SU-DHL-6 (cell line): Measurements from ENCODE around the gene ZDHHC7.
"Not testable (repeated sequence)": the region's sequence is repeated elsewhere in the genome, so short reads cannot be mapped to it uniquely, and the experiment has no call there.

Experiments
- H2AFZ ChIP-seq: fragments of 200-600 bp; sonication (generic); 2 replicates; pipeline ENCODE4 v1.6.1; 2014; ENCODE audit warnings: low read depth, mild to moderate bottlenecking, moderate library complexity, mixed read lengths, antibody characterized with exemption, low read length; ENCODE audit not compliant: severe bottlenecking
- H3F3A ChIP-seq: fragments of 200-600 bp; shearing (Covaris generic); 2 replicates; pipeline ENCODE4 v1.6.0; 2016; ENCODE audit warnings: antibody characterized with exemption, mild to moderate bottlenecking; ENCODE audit not compliant: insufficient read depth
- H3K27ac ChIP-seq: fragments of 200-600 bp; sonication (generic); 2 replicates; pipeline ENCODE4 v1.5.1; 2016; ENCODE audit warnings: low read depth, mild to moderate bottlenecking, low read length, moderate library complexity, mixed read lengths
- H3K27me3 ChIP-seq: fragments of 200-600 bp; sonication (generic), shearing (Covaris generic); 2 replicates; pipeline ENCODE4 v1.6.0; 2014; ENCODE audit warnings: mild to moderate bottlenecking, low read length
- H3K36me3 ChIP-seq: fragments of 200-600 bp; sonication (generic); 2 replicates; pipeline ENCODE4 v1.6.1; 2014; ENCODE audit warnings: mild to moderate bottlenecking, low read length, mixed read lengths
- H3K4me2 ChIP-seq: fragments of 300-600, 200-600 bp; shearing (Covaris generic), sonication (generic); 2 replicates; pipeline ENCODE4 v1.6.0; 2014; ENCODE audit warnings: low read length, low read depth, mild to moderate bottlenecking; ENCODE audit not compliant: poor library complexity, severe bottlenecking
- H3K4me3 ChIP-seq: fragments of 200-600 bp; sonication (generic); 2 replicates; pipeline ENCODE4 v1.5.1; 2014; ENCODE audit warnings: antibody characterized with exemption, low read length, mild to moderate bottlenecking, mixed read lengths; ENCODE audit not compliant: insufficient read depth, poor library complexity, severe bottlenecking
- H3K79me2 ChIP-seq: fragments of 200-600 bp; sonication (generic); 2 replicates; pipeline ENCODE4 v1.6.1; 2014; ENCODE audit warnings: mild to moderate bottlenecking, low read length, moderate library complexity; ENCODE audit not compliant: insufficient read depth
- H3K9ac ChIP-seq: fragments of 200-600 bp; sonication (generic); 2 replicates; pipeline ENCODE4 v1.7.0; 2014; ENCODE audit warnings: mild to moderate bottlenecking, low read length
- H3K9me2 ChIP-seq: fragments of 200-600 bp; sonication (generic); replicated peaks from 2 replicates; pipeline ENCODE4 v1.6.1; 2014; ENCODE audit warnings: low read length; ENCODE audit not compliant: insufficient read depth
- H3K9me3 ChIP-seq: fragments of 200-600 bp; sonication (generic); 2 replicates; pipeline ENCODE4 v1.6.1; 2014; ENCODE audit warnings: low read length, mixed read lengths; ENCODE audit not compliant: insufficient read depth
- H4K20me1 ChIP-seq: fragments of 200-600 bp; sonication (generic); 2 replicates; pipeline ENCODE4 v1.6.1; 2014; ENCODE audit warnings: low read depth, mild to moderate bottlenecking, antibody characterized with exemption, low read length, moderate library complexity, mixed read lengths
- CTCF ChIP-seq: fragments of 200-600 bp; sonication (generic); IDR thresholded peaks from one replicate; pipeline ENCODE4 v1.5.1; 2017; ENCODE audit warnings: antibody characterized with exemption, mild to moderate bottlenecking, low read length, moderate library complexity; ENCODE audit not compliant: insufficient read depth, poor library complexity, severe bottlenecking
- EZH2phosphoT487 ChIP-seq: fragments of 200-600 bp; sonication (generic), shearing (Covaris generic); conservative IDR thresholded peaks from 2 replicates; pipeline ENCODE4 v1.6.1; 2018; ENCODE audit warnings: mild to moderate bottlenecking, antibody characterized with exemption, low read length, moderate library complexity, mixed read lengths

Gene ZDHHC7

GRCh38 chr16:85034591-85035433, 23.5 kb upstream of the ZDHHC7 start:
- Histone ChIP-seq H3K79me2 (no peaks in the 10 kb centered on the region), H3K27me3 (no peaks in the 10 kb centered on the region), H3K9me3 (no peaks in the 10 kb centered on the region), H4K20me1 (no peaks in the 10 kb centered on the region), H3F3A (no peaks in the 10 kb centered on the region), H3K4me3 (no peak overlapping the region), H3K9me2 (no peaks in the 10 kb centered on the region), H3K4me2 (no peak overlapping the region), H3K27ac (no peak overlapping the region), H3K36me3 (no peaks in the 10 kb centered on the region), H3K9ac (no peak overlapping the region), H2AFZ (no peak overlapping the region)
- no peak for TF ChIP-seq CTCF
- TF ChIP-seq EZH2phosphoT487 = no peak

- Histone ChIP-seq H2AFZ (no peak overlapping the region), H4K20me1 (no peaks in the 10 kb centered on the region), H3K9me3 (no peaks in the 10 kb centered on the region), H3F3A (no peaks in the 10 kb centered on the region), H3K27ac (no peak overlapping the region), H3K4me3 (no peak overlapping the region), H3K79me2 (no peaks in the 10 kb centered on the region), H3K36me3 (no peaks in the 10 kb centered on the region), H3K27me3 (no peaks in the 10 kb centered on the region), H3K4me2 (no peak overlapping the region), H3K9ac (no peak overlapping the region), H3K9me2 (no peaks in the 10 kb centered on the region)
- TF ChIP-seq EZH2phosphoT487 = no peak
- TF ChIP-seq CTCF = no peak
These were observed 21.8 kb upstream of the ZDHHC7 start for GRCh38 chr16:85033171-85033570.

- not testable (repeated sequence) for H3K79me2 ChIP-seq, H3K27me3 ChIP-seq, H3K9me3 ChIP-seq, H3F3A ChIP-seq, H3K4me2 ChIP-seq, H2AFZ ChIP-seq, H3K36me3 ChIP-seq, H4K20me1 ChIP-seq, H3K9ac ChIP-seq, H3K27ac ChIP-seq, H3K9me2 ChIP-seq, H3K4me3 ChIP-seq
These were observed 20.9 kb upstream of the ZDHHC7 start for GRCh38 chr16:85032187-85032586.

GRCh38 chr16:85031451-85031850, 20.1 kb upstream of the ZDHHC7 start:
- Histone ChIP-seq H3K36me3 (no peaks in the 10 kb centered on the region), H3K9me2 (no peaks in the 10 kb centered on the region), H3K4me3 (no peak overlapping the region), H3K27ac (no peak overlapping the region), H3K9ac (no peak overlapping the region), H3K27me3 (no peaks in the 10 kb centered on the region), H3K4me2 (no peak overlapping the region), H3K79me2 (no peaks in the 10 kb centered on the region), H3F3A (no peaks in the 10 kb centered on the region), H2AFZ (no peak overlapping the region), H4K20me1 (no peaks in the 10 kb centered on the region), H3K9me3 (no peaks in the 10 kb centered on the region)
- TF ChIP-seq CTCF = no peak
- no peak for TF ChIP-seq EZH2phosphoT487
